DMS114 treated with DMSO at 0.1 percent for 48 hours (cell line): Measurements from ENCODE around the gene CHRD.
"Not testable (repeated sequence)": the region's sequence is repeated elsewhere in the genome, so short reads cannot be mapped to it uniquely, and the experiment has no call there.

Experiments
- DNase-seq: peaks from one replicate; lab custom pipeline; 2025; ENCODE audit not compliant: unreplicated experiment; lab: John Stamatoyannopoulos, UW

CHRD gene

DNA sequence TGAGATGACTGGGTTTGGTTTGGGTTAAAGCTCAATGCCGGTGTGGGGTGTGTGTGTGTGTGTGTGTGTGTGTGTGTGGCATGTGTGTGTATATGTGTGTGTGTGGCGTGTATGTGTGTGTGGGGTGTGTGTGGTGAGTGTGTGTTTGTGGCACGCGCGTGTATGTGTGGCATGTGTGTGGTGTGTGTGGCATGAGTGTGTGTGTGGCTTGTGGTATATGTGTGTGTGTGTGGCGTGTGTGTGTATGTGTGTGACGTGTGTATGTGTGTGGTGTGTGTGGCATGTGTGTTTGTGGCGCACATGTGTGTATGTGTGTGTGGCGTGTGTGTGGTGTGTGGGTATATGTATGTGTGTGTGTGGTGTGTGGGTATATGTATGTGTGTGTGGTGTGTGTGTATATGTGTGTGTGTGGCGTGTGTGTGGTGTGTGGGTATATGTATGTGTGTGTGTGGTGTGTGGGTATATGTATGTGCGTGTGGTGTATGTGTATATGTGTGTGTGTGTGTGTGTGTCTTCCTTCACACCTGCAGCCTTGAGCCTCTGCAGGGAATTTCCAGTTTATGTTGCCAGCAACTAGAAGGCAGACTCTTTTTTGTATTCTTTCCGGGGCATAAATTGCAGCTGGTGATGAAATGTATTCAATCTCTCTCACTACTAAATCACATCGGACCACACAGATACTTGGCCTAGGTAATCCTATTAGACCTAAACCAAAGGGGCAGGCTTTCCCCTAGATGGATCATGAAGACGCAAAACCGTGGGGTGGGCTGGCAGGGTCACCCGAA is 34.8 kb downstream of the CHRD start:
- DNase-seq: no peak

DNA sequence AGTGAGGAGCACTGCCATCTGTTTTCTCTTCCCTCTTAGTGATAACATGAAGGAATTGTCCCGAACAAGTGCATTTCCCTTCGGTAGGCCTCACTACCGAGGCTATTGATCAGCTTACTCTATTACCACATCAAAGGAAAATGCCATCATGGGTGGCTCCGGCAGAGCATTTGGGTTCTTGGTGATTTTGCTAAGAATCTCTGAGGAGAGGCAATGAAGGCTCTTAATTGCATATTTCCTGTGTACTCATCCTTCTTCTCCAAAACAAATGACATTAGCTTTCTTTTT is 35.3 kb downstream of the CHRD start:
- DNase-seq: no peak

DNA sequence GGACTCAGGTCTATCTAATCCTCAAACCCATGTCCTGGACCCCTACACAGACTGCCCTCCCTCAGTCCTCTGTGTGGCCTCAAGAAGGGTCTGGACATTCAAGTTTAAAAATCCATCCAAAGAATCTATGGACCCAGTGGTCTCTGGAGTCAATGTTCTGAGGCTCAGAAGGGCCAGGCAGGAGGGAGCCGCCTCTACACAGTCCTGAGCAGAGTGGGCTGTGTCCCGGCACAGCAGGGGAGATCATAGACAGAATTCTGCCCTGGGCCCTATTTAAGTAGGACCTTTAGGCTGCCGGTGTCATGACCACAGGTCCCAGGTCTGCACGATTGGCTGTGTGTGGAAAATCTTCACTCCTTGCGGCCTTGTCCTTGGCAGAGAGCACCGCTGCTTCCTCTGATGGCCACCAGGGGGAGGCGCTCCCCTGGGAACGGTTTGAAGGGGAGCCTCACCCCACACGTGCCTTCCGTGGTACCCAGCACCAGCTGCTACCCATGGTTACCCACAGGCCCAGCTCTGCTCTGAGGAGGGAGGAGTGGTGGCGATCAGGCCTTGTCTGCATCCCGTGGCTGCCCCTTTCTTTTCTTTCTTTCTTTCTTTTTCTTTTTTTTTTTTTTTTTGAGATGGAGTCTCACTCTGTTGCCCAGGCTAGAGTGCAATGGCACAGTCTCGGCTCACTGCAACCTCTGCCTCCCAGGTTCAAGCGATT is 37.9 kb downstream of the CHRD start:
- peak; percentile 53 for DNase-seq

DNA sequence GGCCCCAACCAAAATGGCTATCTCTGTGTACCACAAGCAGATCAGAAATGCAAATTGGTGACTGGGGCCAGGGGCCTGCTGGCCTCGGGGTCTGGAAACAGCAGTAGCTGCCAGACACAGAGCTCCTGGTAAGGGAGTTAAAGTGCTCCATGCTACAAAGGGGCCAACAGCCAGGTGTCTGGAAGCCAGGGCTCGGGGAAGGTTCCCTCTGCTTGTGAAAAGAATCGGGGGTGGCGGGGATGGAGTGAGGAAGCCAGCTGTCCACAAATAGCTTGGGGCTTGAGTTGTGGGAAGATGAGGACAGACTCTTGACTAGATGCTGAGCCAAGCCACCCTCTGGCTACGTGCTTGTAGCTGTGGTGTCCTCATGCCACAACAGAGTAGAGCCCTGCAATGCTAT is 39.3 kb downstream of the CHRD start:
- DNase-seq: no peak

DNA sequence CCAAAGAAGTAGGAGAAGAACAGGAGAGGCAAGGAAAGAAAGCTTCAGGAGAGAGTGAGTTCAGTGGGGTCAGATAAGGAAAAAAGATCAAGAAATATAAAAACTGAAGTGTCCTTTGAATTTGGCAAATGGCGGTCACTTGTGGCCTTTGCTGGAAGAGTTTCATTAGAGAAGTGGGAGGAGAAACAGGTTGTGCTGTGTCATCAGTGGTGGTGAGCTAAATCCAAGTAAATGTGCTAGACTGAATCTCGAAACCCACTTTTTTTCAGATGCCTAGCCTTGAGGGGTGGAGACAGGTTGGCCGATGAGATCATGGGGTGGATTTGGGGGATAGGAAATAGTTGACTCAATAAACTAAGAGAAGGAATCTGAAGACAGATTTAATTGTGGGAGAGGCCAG is 43.7 kb downstream of the CHRD start:
- DNase-seq: no peak

DNA sequence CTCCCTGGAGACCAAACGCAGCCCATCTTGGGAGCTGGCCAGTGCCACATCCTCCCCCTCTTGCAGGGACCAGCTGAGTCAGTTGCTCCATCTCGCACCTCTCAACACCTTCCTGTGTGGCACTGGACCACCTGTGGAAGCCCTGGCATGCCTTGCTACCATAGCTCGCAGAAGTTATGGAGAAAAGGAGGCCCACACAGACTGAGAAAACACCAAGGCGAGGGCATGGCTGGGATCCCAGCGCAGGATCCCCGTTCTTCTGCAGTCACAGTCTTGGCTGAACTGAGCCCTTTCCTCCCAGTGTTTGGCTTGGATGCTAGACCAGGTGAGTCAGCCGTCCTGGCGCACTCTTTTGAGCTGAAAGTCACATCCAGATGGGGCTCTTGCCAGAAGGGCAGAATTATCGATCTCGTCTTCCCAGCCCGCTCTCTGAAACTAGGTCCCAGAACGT is 46.9 kb downstream of the CHRD start:
- DNase-seq: no peak

DNA sequence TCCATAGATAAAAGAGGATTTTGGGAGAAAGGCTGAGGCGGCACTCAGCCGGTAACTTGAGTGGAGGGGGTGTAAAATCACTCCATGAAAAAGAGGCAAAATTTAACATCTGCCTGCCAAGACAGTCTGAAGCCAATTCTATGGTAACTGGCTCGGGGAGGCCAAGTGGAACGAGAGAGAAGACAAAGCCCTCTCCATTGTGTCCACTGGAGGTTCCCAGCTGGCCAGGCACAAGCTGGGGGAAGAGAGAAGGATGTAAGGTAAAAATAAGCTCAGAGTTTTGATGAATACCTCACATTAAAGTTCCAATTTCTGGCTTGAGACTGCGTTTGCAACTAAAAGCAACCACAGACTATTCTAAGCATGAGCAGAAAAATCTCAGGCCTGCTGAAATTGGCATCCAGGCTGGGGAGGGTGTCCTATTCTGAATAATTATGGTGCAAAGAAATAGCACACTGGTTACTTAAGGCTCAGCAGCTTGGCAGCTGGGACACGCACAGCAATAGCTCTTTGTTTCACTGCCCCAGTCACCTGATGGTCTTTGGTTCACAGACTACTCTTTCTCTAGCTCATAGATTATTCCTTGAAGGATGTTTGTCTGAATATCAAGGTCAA is 48.8 kb downstream of the CHRD start:
- no peak for DNase-seq

DNA sequence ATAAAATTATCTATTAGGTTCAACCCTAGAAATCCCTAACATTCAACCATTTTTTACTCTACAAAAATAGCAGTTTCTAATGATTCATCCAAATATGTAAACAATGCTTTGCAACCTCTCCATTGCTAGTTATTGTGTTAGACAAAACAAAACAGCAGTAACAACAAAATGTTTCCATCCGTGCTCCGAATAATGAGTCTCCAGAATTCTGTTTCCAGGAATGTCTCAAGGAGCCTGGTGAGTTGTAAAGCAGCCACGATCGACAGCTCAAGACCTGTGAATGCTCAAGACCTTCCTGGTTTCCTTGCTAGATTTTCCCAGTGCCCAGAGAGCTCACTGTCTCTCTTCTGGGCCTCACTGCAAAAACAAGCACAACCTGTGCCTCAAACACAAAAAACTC is 49.9 kb downstream of the CHRD start:
- DNase-seq: no peak

DNA sequence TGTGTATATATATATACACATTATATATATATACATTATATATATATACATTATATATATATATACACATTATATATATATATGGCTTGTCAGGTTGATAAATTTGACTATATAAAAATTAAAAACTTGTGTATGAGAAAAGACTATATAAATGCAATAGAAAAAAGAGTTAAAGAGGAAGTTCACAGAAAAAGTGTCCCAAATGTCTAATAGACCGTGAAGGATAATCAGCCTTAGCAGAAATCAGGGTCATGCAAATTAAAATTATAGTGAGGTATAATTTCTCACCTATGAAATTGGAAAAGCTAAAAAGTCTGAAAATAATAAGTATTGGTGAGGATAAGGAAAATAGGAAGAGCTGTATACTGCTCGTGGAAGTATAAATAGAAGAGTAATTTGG is 51.1 kb downstream of the CHRD start:
- no peak for DNase-seq

DNA sequence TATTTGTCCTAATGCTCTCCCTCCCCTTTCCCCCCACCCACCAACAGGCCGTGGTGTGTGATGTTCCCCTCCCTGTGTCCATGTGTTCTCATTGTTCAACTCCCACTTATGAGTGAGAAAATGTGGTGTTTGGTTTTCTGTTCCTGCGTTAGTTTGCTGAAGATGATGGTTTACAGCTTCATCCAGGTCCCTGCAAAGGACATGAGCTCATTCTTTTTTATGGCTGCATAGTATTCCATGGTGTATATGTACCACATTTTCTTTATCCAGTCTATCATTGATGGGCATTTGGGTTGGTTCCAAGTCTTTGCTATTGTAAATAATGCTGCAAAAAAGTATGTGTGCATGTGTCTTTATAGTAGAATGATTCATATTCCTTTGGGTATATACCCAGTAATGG is 53.3 kb downstream of the CHRD start:
- DNase-seq: not testable (repeated sequence)

DNA sequence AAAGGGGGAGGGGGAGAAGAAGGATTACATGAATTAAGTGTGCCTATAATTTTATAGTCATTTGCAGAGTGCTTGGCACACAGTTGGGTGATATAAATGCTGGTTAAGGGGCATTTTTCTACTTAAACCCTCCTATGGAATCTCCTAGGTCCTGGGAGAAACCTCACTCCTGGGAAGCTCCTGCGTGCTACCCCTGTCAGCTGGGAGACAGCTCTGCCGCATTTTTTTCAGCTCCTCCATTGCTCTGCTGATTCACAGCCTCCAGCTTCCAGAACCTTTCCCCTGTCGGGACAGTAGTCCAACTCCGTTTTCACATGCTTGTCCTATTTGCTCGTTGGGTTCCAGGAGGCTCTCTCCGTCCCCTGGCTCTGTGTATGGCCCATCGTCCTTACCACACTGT is 59.2 kb downstream of the CHRD start:
- no peak for DNase-seq
